M059J (cell line): ENCODE measurements around the gene PCGF6. TPM values are rescaled to one million over a fixed set of nuclear protein-coding genes. Genes with fewer than 3 reads are reported as not detected.

ENCODE experiments used
- DNase-seq: peaks from one replicate; pipeline ENCODE4 v3.0.0-alpha.2; 2012; ENCODE audit warnings: low read depth
- total RNA-seq: library from RNA; depleted of rRNA; stranded (reverse); fragments of >200 nt; shearing (Covaris generic); gene quantifications from 2 replicates; pipeline ENCODE4 v1.2.3, GENCODE V29; 2014; rRNA removed

Gene PCGF6
- total RNA-seq, 1 experiment from 2014 or later = 26.6 TPM

- DNase-seq = no peak
Measured at GRCh38 chr10:103257812-103258211, 93.1 kb downstream of the PCGF6 start.

- DNase-seq = no peak
Measured at GRCh38 chr10:103256613-103257012, 94.3 kb downstream of the PCGF6 start.

GRCh38 chr10:103254538-103255325 is 96.2 kb downstream of the PCGF6 start:
- peak; percentile 65 for DNase-seq

DNA sequence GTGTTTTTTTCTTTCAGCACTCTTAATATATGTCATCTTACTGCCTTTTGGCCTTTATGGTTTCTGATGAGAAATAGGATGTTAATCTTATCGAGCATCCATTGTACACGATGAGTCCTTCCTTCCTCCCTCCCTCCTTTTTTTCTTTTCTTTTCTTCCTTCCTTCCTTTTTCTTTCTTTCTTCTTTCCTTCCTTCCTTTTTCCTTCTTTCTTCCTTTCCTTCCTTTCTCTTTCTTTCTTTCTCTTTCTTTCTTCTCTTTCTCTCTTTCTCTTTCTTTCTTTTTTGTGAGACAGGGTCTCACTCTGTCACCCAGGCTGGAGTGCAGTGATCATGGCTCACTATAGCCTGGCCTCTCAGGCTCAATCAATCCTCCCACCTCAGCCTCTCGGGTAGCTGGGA is 96.8 kb downstream of the PCGF6 start:
- no peak for DNase-seq

Other genes with a start within 250 kb of the PCGF6 start
- gene NT5C2, start 157.9 kb downstream of the PCGF6 start, total RNA-seq = 43.8 and 71.4 TPM in 2 replicates
- 0.12 TPM in 1 of 2 replicates, not detected in the other for gene RPEL1, start 105.3 kb downstream of the PCGF6 start, total RNA-seq
- gene INA, start 74.0 kb downstream of the PCGF6 start, total RNA-seq = not detected in 2 replicates
- gene TAF5, start 16.8 kb upstream of the PCGF6 start, total RNA-seq = 4.9 and 7.6 TPM in 2 replicates
- gene ATP5MK, start 45.3 kb upstream of the PCGF6 start, total RNA-seq = 454 and 610 TPM in 2 replicates
- 16.3 and 16.5 TPM in 2 replicates for gene PDCD11, start 45.5 kb upstream of the PCGF6 start, total RNA-seq
- 33.3 and 37.7 TPM in 2 replicates for gene CALHM2, start 101.2 kb upstream of the PCGF6 start, total RNA-seq
- not detected in 2 replicates for gene CALHM1, start 107.8 kb upstream of the PCGF6 start, total RNA-seq
- gene CALHM3, start 128.1 kb upstream of the PCGF6 start, total RNA-seq = 0.39 TPM in 1 of 2 replicates, not detected in the other
- 4.5 and 19.9 TPM in 2 replicates for gene NEURL1, start 142.6 kb upstream of the PCGF6 start, total RNA-seq